DND-41 (cell line): Measurements from ENCODE around the gene RNPEPL1.
"Not testable (repeated sequence)": the region's sequence is repeated elsewhere in the genome, so short reads cannot be mapped to it uniquely, and the experiment has no call there.

Source experiments
- CTCF ChIP-seq: IDR thresholded peaks from 2 replicates; pipeline ENCODE4 v1.5.1; 2012; ENCODE audit warnings: borderline replicate concordance, low read length, moderate library complexity, mild to moderate bottlenecking; ENCODE audit not compliant: poor library complexity, severe bottlenecking; ENCODE audit errors: extremely low read depth
- EZH2 ChIP-seq: IDR thresholded peaks from 3 replicates; pipeline ENCODE4 v1.6.1; 2012; ENCODE audit warnings: borderline replicate concordance, low read depth, mild to moderate bottlenecking, moderate library complexity, low read length, inconsistent platforms; ENCODE audit not compliant: severe bottlenecking

- TF ChIP-seq EZH2, CTCF: not testable (repeated sequence)
Observed at GRCh38 chr2:240521885-240522284, 46.4 kb upstream of the RNPEPL1 start.
